H1 (cell line): ENCODE results near the gene MYCBP2. TPM values are rescaled to one million over a fixed set of nuclear protein-coding genes. Genes with fewer than 3 reads are reported as not detected.

ENCODE experiments used
- EP300 ChIP-seq, 2 experiments: IDR thresholded peaks; 1 replicate in 1 of 2; 2 replicates in 1 of 2; pipeline ENCODE4 v1.6.1; 2011 to 2012; ENCODE audit warnings: low read depth in 2 of 2, low read length in 2 of 2, mild to moderate bottlenecking in 2 of 2, borderline replicate concordance in 1 of 2, inconsistent platforms in 1 of 2, moderate library complexity in 1 of 2
- polyA plus RNA-seq, 7 experiments: library from polyadenylated mRNA; depleted of rRNA in 3 of 7; stranded (reverse) in 5 of 7; unstranded in 2 of 7; fragments of >200 nt in 5 of 7; fragments of 200-250 nt in 2 of 7; gene quantifications; 1 replicate in 5 of 7; 2 replicates in 1 of 7; 4 replicates in 1 of 7; pipeline versions ENCODE4 v1.2.1 to v1.2.3, GENCODE V29; 2011 to 2013; ENCODE audit warnings: missing spikeins in 2 of 7, mixed read lengths in 2 of 7
- total RNA-seq: library from RNA; stranded (reverse); fragmentation: NEBNext Ultra II Directional; extraction: Animal tissue kit (Norgen Biotek cat#: 25700); gene quantifications from 2 replicates; pipeline ENCODE4 v1.2.1, GENCODE V29; 2021

The MYCBP2 gene
- total and polyA plus RNA-seq, 2 of the 8 experiments (the other 6 are each of a cell fraction or from before 2014, with no cell fraction given) = 19.0 to 52.1 TPM

DNA sequence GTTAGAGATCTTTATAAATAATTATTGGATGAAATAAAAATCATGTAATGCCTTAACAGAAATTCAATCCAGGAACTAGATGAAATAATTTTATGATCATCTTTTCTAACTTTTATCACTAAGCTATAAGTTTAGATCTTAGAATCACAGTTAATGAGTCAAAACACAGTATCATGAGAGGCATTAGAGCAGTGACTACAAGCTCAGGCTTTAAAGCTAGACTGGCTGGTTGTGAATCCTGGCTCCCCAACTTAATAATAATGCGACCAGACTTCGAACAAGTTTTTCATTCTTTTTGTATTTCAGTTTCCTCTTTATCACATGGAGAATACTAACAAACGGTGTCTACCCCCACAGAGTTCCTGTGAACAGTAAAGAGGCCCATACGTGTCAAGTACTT, 108.6 kb downstream of the MYCBP2 start (continued):
- no peak for TF ChIP-seq EP300 (IDR thresholded peaks at IDR 0.05; ENCODE audit: borderline replicate concordance in 1 of 2, low read depth in 2 of 2, low read length in 2 of 2)
